HepG2 (cell line): ENCODE data around the gene MRPS18C. TPM values are rescaled to one million over a fixed set of nuclear protein-coding genes. Genes with fewer than 3 reads are reported as not detected.
A peak's percentile ranks its signal among the peaks of the same experiment; 100 is the strongest.

ENCODE experiments used
- AKAP8 ChIP-seq: sonication (generic); formaldehyde crosslinking; IDR thresholded peaks from 2 replicates; pipeline ENCODE4 v1.5.1; 2020; ENCODE audit warnings: mild to moderate bottlenecking, missing genetic modification reagents
- ATF7 ChIP-seq, 2 experiments: fragments of 450-650 bp in 1 of 2; sonication (generic) in 1 of 2; formaldehyde crosslinking in 1 of 2; IDR thresholded peaks; 2 replicates each; pipeline versions ENCODE4 v1.4.0 to v1.6.1; 2016 to 2020; ENCODE audit warnings: antibody characterized with exemption in 1 of 2, mild to moderate bottlenecking in 1 of 2, missing genetic modification reagents in 1 of 2
- ATF7-NPFF ChIP-seq: sonication (generic); formaldehyde crosslinking; IDR thresholded peaks from 2 replicates; pipeline ENCODE4 v1.8.1; 2023; ENCODE audit warnings: mild to moderate bottlenecking, low read depth, missing genetic modification reagents, moderate library complexity
- ATRX ChIP-seq: sonication (generic); formaldehyde crosslinking; IDR thresholded peaks from 2 replicates; pipeline ENCODE4 v1.4.0; 2020; ENCODE audit warnings: missing genetic modification reagents, borderline replicate concordance
- CREB1 ChIP-seq, 2 experiments: fragments of 450-650 bp in 1 of 2; IDR thresholded peaks; 2 replicates each; pipeline ENCODE4 v1.6.1; 2016 to 2017; ENCODE audit warnings: control low read depth in 1 of 2, mild to moderate bottlenecking in 1 of 2, missing compliant biosample characterization in 1 of 2, missing genetic modification characterization in 1 of 2
- HNRNPUL1 ChIP-seq: fragments of 200-400 bp; formaldehyde crosslinking; IDR thresholded peaks from 2 replicates; pipeline ENCODE4 v1.6.1; 2017; ENCODE audit warnings: low read depth, mild to moderate bottlenecking, low read length, moderate library complexity
- KLF6 ChIP-seq: IDR thresholded peaks from 2 replicates; pipeline ENCODE4 v1.8.0; 2016; ENCODE audit warnings: missing biosample characterization, missing genetic modification reagents
- MLX ChIP-seq: IDR thresholded peaks from 2 replicates; pipeline ENCODE4 v1.6.1; 2016
- MYC ChIP-seq: sonication (generic); formaldehyde crosslinking; IDR thresholded peaks from 2 replicates; pipeline ENCODE4 v1.9.0; 2021; ENCODE audit warnings: missing genetic modification reagents, borderline replicate concordance
- POLR2A ChIP-seq, 2 experiments: IDR thresholded peaks; 2 replicates each; pipeline ENCODE4 v1.6.1; 2011; ENCODE audit warnings: low read depth in 2 of 2, low read length in 2 of 2, mild to moderate bottlenecking in 1 of 2, moderate library complexity in 1 of 2; ENCODE audit not compliant: insufficient read depth in 1 of 2
- ZFYVE20 ChIP-seq: sonication (generic); formaldehyde crosslinking; IDR thresholded peaks from 2 replicates; pipeline ENCODE4 v1.8.0; 2023; ENCODE audit warnings: low read depth, mild to moderate bottlenecking, moderate library complexity, missing genetic modification reagents, borderline replicate concordance
- ZNF138 ChIP-seq: sonication (generic); formaldehyde crosslinking; IDR thresholded peaks from 2 replicates; pipeline ENCODE4 v1.5.0; 2020; ENCODE audit warnings: mild to moderate bottlenecking, low read depth, missing genetic modification reagents
- ZNF670 ChIP-seq: sonication (generic); formaldehyde crosslinking; IDR thresholded peaks from 2 replicates; pipeline ENCODE4 v1.8.0; 2022; ENCODE audit warnings: mild to moderate bottlenecking, missing genetic modification reagents, borderline replicate concordance
- polyA plus RNA-seq, 8 experiments: library from polyadenylated mRNA; depleted of rRNA in 3 of 8; stranded (reverse) in 7 of 8; unstranded in 1 of 8; fragments of >200 nt; fragmentation: Illumina TruSeq in 4 of 8; extraction: Trizol in 4 of 8; gene quantifications; 2 replicates each; pipeline versions ENCODE4 v1.2.1 to v1.2.3, GENCODE V29; 2011 to 2016; ENCODE audit warnings: low read depth in 4 of 8, missing spikeins in 1 of 8, mixed read lengths in 1 of 8; ENCODE audit not compliant: insufficient read depth in 1 of 8
- total RNA-seq, 5 experiments: library from RNA; depleted of rRNA; stranded (reverse); fragments of >200 nt; fragmentation: Illumina TruSeq; extraction: Trizol; gene quantifications; 2 replicates each; pipeline ENCODE4 v1.2.3, GENCODE V29; 2016; ENCODE audit warnings: low read depth in 1 of 5
- TF ChIP-seq, protein P1 (sequence below): sonication (generic); formaldehyde crosslinking; IDR thresholded peaks from 2 replicates; pipeline ENCODE4 v1.4.0; 2020; ENCODE audit warnings: missing genetic modification reagents

Gene MRPS18C
- total and polyA plus RNA-seq, 2 of the 13 experiments (the other 11 are each of a cell fraction or from before 2014, with no cell fraction given) = 45.4 to 124 TPM

GRCh38 chr4:83484500-83485461, 28.9 kb downstream of the MRPS18C start, which contains the start of gene ABRAXAS1 (continued):
- no peak for TF ChIP-seq CREB1 (IDR thresholded peaks at IDR 0.05)
- no peak for TF ChIP-seq CREB1 (CRISPR knock-in tag; IDR thresholded peaks at IDR 0.05)
- no peak for TF ChIP-seq ATRX (CRISPR knock-in tag)
- TF ChIP-seq ZFYVE20 (CRISPR knock-in tag) = peak; percentile 80; the same call in 1 of the 2 replicates
- TF ChIP-seq ATF7 (IDR thresholded peaks at IDR 0.05) = no peak
- no peak for TF ChIP-seq ATF7 (CRISPR knock-in tag; IDR thresholded peaks at IDR 0.05)
- peak; percentile 60 for TF ChIP-seq ZNF138 (CRISPR knock-in tag)
- 0 out of 2 replicates have a peak, but pooled peaks have one; percentile 66 for TF ChIP-seq KLF6
- peak; percentile 95 for TF ChIP-seq ATF7-NPFF (CRISPR knock-in tag)
- peak; percentile 84 to 94 for TF ChIP-seq POLR2A (IDR thresholded peaks at IDR 0.05; ENCODE audit: insufficient read depth in 1 of 2, low read depth in 2 of 2, low read length in 2 of 2)
- TF ChIP-seq ZNF670 (CRISPR knock-in tag) = no peak; the same call in 1 of the 2 replicates
- peak; percentile 84 for TF ChIP-seq AKAP8
- TF ChIP-seq MLX (CRISPR knock-in tag) = no peak
- TF ChIP-seq, protein P1, sequence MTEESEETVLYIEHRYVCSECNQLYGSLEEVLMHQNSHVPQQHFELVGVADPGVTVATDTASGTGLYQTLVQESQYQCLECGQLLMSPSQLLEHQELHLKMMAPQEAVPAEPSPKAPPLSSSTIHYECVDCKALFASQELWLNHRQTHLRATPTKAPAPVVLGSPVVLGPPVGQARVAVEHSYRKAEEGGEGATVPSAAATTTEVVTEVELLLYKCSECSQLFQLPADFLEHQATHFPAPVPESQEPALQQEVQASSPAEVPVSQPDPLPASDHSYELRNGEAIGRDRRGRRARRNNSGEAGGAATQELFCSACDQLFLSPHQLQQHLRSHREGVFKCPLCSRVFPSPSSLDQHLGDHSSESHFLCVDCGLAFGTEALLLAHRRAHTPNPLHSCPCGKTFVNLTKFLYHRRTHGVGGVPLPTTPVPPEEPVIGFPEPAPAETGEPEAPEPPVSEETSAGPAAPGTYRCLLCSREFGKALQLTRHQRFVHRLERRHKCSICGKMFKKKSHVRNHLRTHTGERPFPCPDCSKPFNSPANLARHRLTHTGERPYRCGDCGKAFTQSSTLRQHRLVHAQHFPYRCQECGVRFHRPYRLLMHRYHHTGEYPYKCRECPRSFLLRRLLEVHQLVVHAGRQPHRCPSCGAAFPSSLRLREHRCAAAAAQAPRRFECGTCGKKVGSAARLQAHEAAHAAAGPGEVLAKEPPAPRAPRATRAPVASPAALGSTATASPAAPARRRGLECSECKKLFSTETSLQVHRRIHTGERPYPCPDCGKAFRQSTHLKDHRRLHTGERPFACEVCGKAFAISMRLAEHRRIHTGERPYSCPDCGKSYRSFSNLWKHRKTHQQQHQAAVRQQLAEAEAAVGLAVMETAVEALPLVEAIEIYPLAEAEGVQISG = peak; percentile 79
- TF ChIP-seq MYC = peak; percentile 85; the same call in 1 of the 2 replicates
- no peak for TF ChIP-seq HNRNPUL1
- TF ChIP-seq, all 625 proteins: peak for 293
